ENCODE measurements around the gene PAX8.

PAX8 gene

DNA sequence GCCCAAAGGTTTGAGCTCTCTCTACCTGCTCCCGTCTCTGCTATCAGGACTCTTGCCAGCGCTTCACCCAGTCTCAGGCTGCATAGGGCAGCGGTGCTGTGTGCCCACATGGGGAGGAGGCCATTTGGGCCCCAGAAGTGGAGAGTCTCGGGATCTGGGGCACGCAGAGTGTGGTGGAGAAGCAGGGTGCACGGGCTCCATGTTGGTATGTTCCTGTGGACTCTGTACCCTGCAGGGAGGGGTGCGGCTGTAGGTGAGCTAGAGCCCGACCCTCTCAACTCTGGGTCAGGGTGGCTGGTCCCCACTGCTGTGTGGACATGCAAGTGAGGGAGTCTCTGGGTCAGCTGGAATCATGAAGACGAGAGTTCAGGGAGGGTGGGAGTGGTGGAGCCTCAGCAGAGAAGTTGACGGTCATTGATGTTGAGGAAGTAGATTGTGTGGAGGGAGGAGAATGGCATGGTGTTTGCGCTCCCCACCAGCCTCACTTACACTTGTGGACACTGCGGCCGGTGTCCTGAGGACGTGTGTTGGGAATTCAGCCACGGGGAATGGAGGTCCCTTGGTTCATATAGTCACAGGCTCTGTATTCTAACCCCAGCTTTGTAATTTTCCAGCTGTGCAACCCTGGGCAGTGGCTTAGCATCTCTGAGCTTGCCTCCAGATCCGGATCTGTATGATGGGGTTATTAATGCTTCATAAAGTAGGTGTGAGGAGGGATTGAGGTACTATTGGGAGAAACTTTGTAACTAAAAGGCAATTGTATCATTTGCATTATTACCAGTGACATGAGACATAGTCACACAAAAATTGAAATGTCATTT, 105.8 kb downstream of the PAX8 start:
- TF ChIP-seq JUND (IDR thresholded peaks at IDR 0.05; ENCODE audit: low read depth) = no peak
- in situ Hi-C loops (cut with HindIII; ENCODE audit: low pct_unique_long_range_greater_than_20kb, low sequenced_read_pairs) = no loop called here
- DNase-seq (ENCODE audit: low read depth in 1 of 2, low spot score in 1 of 2) = no peak

DNA sequence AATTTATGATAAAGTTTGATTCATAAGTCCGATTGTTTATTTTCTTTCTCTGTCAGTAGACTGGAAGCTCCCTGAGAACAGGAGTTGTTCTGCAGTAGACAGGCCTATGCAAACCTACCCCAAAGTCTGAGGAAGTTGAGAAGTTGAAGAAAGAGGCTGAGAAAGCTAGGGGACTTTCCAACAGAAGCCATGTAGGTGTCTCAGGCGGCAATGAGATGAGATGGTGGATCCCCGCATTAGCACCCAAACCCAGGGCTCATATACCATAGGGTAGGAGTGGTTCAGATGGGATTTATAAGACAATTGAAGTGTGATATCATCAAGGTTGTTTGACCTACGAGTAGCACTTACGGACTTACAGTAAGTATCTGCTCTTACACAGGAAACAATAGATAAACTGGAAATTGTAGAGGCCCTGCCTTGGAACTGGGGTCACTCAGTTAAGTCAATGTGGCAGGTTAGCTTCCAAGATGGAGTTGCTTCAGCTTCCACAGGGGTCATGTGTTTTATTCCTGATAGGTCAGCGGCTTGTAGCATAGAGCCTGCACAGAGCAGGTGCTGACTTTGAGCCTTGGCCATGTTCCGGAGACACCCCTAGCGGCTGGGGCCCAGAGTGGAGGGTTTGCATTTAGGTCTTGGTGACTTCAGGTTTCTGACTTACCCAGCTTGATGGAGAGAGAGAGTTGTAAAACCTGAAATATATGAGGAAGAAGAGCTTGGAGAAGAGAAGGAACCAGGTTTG, 107.2 kb downstream of the PAX8 start:
- in situ Hi-C loops (cut with HindIII; ENCODE audit: low pct_unique_long_range_greater_than_20kb, low sequenced_read_pairs) = no loop called here
- no peak for TF ChIP-seq JUND (IDR thresholded peaks at IDR 0.05; ENCODE audit: low read depth)
- DNase-seq (ENCODE audit: low read depth in 1 of 2, low spot score in 1 of 2) = no peak

DNA sequence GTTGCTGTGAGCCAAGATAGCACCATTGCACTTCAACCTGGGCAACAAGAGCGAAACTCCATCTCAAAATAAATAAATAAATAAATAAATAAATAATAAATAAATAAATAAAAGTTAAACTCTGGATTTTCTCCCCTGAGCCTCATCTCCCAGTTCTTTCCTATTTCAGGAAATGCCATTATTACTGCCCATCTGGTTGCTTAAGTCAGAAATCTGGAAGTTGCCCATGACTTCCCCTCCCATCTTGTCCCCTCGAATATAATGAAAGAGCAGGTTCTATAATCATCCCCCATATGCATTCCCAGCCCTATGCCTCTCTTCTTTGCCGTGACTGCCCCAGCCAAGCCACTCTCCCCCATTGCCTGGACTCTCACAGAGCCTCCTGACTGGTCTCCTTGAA, 109.1 kb downstream of the PAX8 start:
- in situ Hi-C loops (cut with HindIII; ENCODE audit: low pct_unique_long_range_greater_than_20kb, low sequenced_read_pairs) = no loop called here
- no peak for TF ChIP-seq JUND (IDR thresholded peaks at IDR 0.05; ENCODE audit: low read depth)
- DNase-seq (ENCODE audit: low read depth in 1 of 2, low spot score in 1 of 2) = no peak

DNA sequence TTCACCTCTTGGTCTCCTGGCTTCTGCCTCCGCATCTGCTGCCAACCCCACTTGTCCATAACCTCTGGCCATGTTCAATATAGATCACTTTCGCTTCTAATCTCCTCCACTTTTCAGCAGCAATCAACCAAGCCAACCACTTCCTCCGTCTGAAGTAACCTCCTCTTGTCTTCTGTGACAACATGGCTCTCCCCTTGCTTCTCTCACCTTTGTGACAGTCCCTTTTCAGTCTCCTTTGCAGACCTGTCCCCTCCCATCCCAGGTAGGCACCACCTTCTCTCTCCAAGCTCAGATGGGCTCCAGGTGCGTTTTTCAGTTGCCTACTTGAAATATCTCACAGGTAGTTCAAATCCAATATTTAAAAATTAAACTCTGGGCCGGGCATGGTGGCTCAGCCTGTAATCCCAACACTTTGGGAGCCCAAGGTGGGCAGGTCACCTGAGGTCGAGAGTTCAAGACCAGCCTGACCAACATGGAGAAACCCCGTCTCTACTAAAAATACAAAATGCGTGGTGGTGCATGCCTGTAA, 109.7 kb downstream of the PAX8 start:
- DNase-seq (ENCODE audit: low read depth in 1 of 2, low spot score in 1 of 2) = no peak
- in situ Hi-C loops (cut with HindIII; ENCODE audit: low pct_unique_long_range_greater_than_20kb, low sequenced_read_pairs) = no loop called here
- TF ChIP-seq JUND (IDR thresholded peaks at IDR 0.05; ENCODE audit: low read depth) = no peak

DNA sequence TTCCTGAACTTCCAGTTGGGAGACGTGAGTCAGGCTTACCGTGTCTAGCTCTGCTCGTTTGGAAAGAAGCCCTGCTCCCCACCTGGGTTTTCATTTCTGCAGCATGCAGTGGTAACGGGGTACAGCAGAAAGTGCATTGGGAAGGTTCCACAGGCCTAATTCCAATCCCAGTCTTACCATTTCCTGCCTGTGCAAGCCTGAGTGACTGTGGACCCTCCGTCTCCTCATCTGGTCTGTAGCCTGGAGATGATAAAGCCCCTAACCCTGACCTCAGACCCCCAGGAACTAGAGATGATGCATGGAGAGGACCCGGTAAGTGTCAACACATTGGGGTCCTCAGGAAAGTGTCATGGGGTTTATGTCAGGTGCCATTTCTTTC, 110.8 kb downstream of the PAX8 start:
- in situ Hi-C loops (cut with HindIII; ENCODE audit: low pct_unique_long_range_greater_than_20kb, low sequenced_read_pairs) = no loop called here
- no peak for TF ChIP-seq JUND (IDR thresholded peaks at IDR 0.05; ENCODE audit: low read depth)
- DNase-seq (ENCODE audit: low read depth in 1 of 2, low spot score in 1 of 2) = no peak

DNA sequence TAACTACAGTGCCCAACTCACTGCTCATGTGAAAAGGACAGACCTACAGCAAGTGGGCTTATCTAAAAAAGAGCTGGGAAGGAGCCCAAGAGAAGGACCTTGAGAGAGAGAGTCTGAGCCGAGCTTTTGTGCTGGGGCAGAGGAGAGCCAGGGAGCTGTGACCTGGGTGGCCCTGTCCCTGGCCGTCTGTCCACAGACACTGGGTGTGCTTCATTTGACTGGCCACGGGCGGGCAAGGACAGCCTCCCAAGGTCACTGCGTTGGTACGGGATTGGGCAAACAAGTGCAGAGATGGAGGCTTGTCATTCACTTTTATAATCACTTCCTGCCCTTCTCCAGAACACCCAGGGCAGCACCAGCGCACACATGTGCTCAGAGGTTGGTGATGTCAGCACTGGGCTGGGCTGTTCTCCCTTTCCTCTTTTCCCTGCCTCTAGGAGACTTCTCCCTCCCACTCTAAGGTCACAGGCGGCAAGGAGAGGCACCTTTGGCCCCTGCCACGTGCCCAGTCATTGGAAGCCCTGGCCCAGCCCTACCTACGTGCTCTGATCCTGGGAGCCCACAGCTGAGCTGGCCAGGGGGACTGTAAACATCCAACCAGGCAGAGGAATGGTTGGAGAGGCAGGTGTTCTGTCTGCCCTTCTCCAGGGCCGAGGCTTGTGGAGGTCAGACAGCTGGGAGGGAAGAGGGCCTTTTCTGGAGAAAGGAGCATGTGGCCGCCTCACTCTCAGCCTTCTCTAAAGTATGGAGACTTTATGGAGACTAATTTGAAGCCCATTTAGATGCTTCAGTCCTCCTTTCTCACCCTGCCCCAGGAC, 111.4 kb downstream of the PAX8 start:
- in situ Hi-C loops (cut with HindIII; ENCODE audit: low pct_unique_long_range_greater_than_20kb, low sequenced_read_pairs) = no loop called here
- TF ChIP-seq JUND (IDR thresholded peaks at IDR 0.05; ENCODE audit: low read depth) = no peak
- DNase-seq (ENCODE audit: low read depth in 1 of 2, low spot score in 1 of 2) = no peak

DNA sequence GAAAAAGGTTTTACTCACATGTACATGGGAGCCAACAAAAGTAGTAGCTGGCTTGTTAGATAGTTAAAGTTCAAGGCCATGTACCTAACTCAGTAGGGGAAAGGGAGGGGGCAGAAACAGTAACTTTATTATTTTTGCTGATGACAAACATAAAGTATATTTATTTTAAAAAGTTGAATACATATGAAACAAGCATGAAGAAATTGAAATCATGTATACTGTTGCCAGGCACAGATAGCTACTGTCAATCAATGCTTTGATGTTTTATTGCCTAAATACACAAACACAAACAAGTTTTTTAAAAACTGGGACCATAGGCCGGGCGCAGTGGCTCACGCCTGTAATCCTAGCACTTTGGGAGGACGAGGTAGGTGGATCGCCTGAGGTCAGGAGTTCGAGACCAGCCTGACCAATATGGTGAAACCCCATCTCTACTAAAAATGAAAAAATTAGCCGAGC, 112.5 kb downstream of the PAX8 start:
- TF ChIP-seq JUND (IDR thresholded peaks at IDR 0.05; ENCODE audit: low read depth) = no peak
- in situ Hi-C loops (cut with HindIII; ENCODE audit: low pct_unique_long_range_greater_than_20kb, low sequenced_read_pairs) = no loop called here
- no peak for DNase-seq (ENCODE audit: low read depth in 1 of 2, low spot score in 1 of 2)

Measured in T47D (cell line).